K562 (cell line): ENCODE data around the gene CTPS2. TPM values are rescaled to one million over a fixed set of nuclear protein-coding genes. Genes with fewer than 3 reads are reported as not detected.

Source experiments
- EWSR1 ChIP-seq: fragments of 450-650 bp; IDR thresholded peaks from 2 replicates; pipeline ENCODE4 v1.6.1; 2018; ENCODE audit warnings: borderline replicate concordance, mild to moderate bottlenecking, low read depth, moderate library complexity; ENCODE audit not compliant: partially characterized antibody
- HEY1 ChIP-seq: fragments of 250-450 bp; sonication (Bioruptor Pico); IDR thresholded peaks from 2 replicates; pipeline ENCODE4 v1.5.0; 2020; ENCODE audit warnings: mild to moderate bottlenecking, moderate library complexity, borderline replicate concordance
- KAT8 ChIP-seq: fragments of 450-650 bp; IDR thresholded peaks from 2 replicates; pipeline ENCODE4 v1.6.1; 2016; ENCODE audit warnings: low read depth, mild to moderate bottlenecking
- MEF2D ChIP-seq: conservative IDR thresholded peaks from 2 replicates; pipeline ENCODE4 v1.6.1; 2016; ENCODE audit warnings: low read depth, missing genetic modification characterization, missing compliant biosample characterization
- NR3C1 ChIP-seq: sonication (generic); formaldehyde crosslinking; IDR thresholded peaks from 2 replicates; pipeline ENCODE4 v1.8.1; 2022; ENCODE audit warnings: missing genetic modification reagents
- POLR2A ChIP-seq: fragments of 450-650 bp; conservative IDR thresholded peaks from 2 replicates; pipeline ENCODE4 v1.6.1; 2016
- SUPT5H ChIP-seq: fragments of 450-650 bp; IDR thresholded peaks from 2 replicates; pipeline ENCODE4 v1.6.1; 2016
- U2AF1 ChIP-seq: fragments of 200-400 bp; formaldehyde crosslinking; optimal IDR thresholded peaks from 2 replicates; pipeline ENCODE3; 2017; ENCODE audit warnings: mild to moderate bottlenecking, low read depth, low read length, moderate library complexity
- ZBTB33 ChIP-seq: sonication (generic); formaldehyde crosslinking; IDR thresholded peaks from 2 replicates; pipeline ENCODE4 v1.8.1; 2023; ENCODE audit warnings: mild to moderate bottlenecking, missing genetic modification reagents
- ZNF280A ChIP-seq: fragments of 450-650 bp; IDR thresholded peaks from 2 replicates; pipeline ENCODE4 v1.6.1; 2018; ENCODE audit warnings: mild to moderate bottlenecking, low read depth; ENCODE audit not compliant: partially characterized antibody
- ZNF518B ChIP-seq: fragments of 250-450 bp; sonication (Bioruptor Pico); IDR thresholded peaks from 2 replicates; pipeline ENCODE4 v1.5.0; 2021; ENCODE audit warnings: mild to moderate bottlenecking, moderate library complexity
- ZNF583 ChIP-seq: fragments of 250-450 bp; sonication (Bioruptor Pico); IDR thresholded peaks from 2 replicates; pipeline ENCODE4 v1.4.0; 2020
- ZNF584 ChIP-seq: fragments of 200-800 bp; sonication (Bioruptor generic); IDR thresholded peaks from 2 replicates; pipeline ENCODE4 v1.6.1; 2016; ENCODE audit warnings: low read depth, mild to moderate bottlenecking, missing genetic modification characterization, missing compliant biosample characterization
- ZNF592 ChIP-seq: fragments of 450-650 bp; IDR thresholded peaks from 2 replicates; pipeline ENCODE4 v1.6.1; 2017; ENCODE audit warnings: antibody characterized with exemption, mild to moderate bottlenecking
- ZSCAN29 ChIP-seq: fragments of 450-650 bp; IDR thresholded peaks from 2 replicates; pipeline ENCODE4 v1.6.1; 2017
- polyA plus RNA-seq, 8 experiments: library from polyadenylated mRNA; depleted of rRNA in 4 of 8; stranded (reverse) in 5 of 8; unstranded in 3 of 8; fragments of >200 nt; fragmentation: Nextera tagmentation in 2 of 8; fragmentation: Illumina TruSeq in 1 of 8; extraction: Ambion mirVana in 2 of 8; extraction: Trizol in 1 of 8; gene quantifications; 2 replicates each; pipeline versions ENCODE4 v1.2.1 to v1.2.3, GENCODE V29; 2011 to 2014; ENCODE audit warnings: inconsistent platforms in 1 of 8, missing spikeins in 1 of 8
- total RNA-seq, 7 experiments: library from RNA; depleted of rRNA in 6 of 7; stranded (reverse); fragments of >200 nt in 6 of 7; fragmentation: Illumina TruSeq in 2 of 7; extraction: Trizol in 2 of 7; gene quantifications; 2 replicates each; pipeline versions ENCODE4 v1.2.1 to v1.2.3, GENCODE V29; 2011 to 2021; ENCODE audit warnings: low replicate concordance in 1 of 7
- TF ChIP-seq, protein P1 (sequence below): fragments of 250-450 bp; sonication (Bioruptor Pico); IDR thresholded peaks from 2 replicates; pipeline ENCODE4 v1.5.0; 2021

CTPS2 gene
- total and polyA plus RNA-seq, 9 of the 15 experiments (the other 6 are each of a cell fraction or from before 2014, with no cell fraction given), result 5.4 to 19.5 (median 14.1) TPM

- TF ChIP-seq ZNF280A (no peak), ZNF583 (no peak), ZNF592 (0 out of 2 replicates have a peak, but pooled peaks have one; percentile 51), U2AF1 (no peak), MEF2D (tag) (no peak), SUPT5H (peak; percentile 93), POLR2A (peak; percentile 95), ZSCAN29 (no peak), KAT8 (no peak), ZNF518B (no peak), EWSR1 (no peak), ZBTB33 (CRISPR knock-in tag) (no peak), ZNF584 (CRISPR knock-in tag) (no peak), NR3C1 (no peak), HEY1 (no peak)
- TF ChIP-seq, protein P1, sequence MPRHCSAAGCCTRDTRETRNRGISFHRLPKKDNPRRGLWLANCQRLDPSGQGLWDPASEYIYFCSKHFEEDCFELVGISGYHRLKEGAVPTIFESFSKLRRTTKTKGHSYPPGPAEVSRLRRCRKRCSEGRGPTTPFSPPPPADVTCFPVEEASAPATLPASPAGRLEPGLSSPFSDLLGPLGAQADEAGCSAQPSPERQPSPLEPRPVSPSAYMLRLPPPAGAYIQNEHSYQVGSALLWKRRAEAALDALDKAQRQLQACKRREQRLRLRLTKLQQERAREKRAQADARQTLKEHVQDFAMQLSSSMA, result no peak
These were observed 7.0 kb upstream of the CTPS2 start, which contains the start of gene SYAP1 (continued) for GRCh38 chrX:16719334-16720084.
